Panc1 (cell line): ENCODE measurements around the gene FLOT2. TPM values are rescaled to one million over a fixed set of nuclear protein-coding genes. Genes with fewer than 3 reads are reported as not detected.

ENCODE experiments used
- ATAC-seq: fragments of 200-7000 bp; cut with Tn5 transposase; 2 replicates; pipeline ENCODE4 v1.9.1; 2020; ENCODE audit warnings: mild to moderate bottlenecking, moderate library complexity
- BruUV-seq: library from RNA; stranded (reverse); fragments of 400-500 nt; replicated peaks from 2 replicates; lab custom pipeline; 2021; lab: Mats Ljungman, UMichigan
- CTCF ChIA-PET: fragments of 300-600 bp; sonication (Branson Sonifier 250); formaldehyde crosslinking; loops from one replicate; lab custom pipeline; 2022; ENCODE audit warnings: antibody characterized with exemption; lab: Charles Lee
- POLR2A ChIA-PET: fragments of 300-600 bp; sonication (Branson Sonifier 250); formaldehyde crosslinking; loops from one replicate; lab custom pipeline; 2022; ENCODE audit warnings: antibody characterized with exemption; lab: Charles Lee
- DNase-seq: peaks from one replicate; pipeline ENCODE4 v3.0.0-alpha.2; 2010; ENCODE audit warnings: low read depth, low spot score
- H3K27ac ChIP-seq: 2 replicates; pipeline ENCODE4 v1.5.1; 2011; ENCODE audit warnings: mild to moderate bottlenecking, low read length, inconsistent platforms
- H3K27me3 ChIP-seq: fragments of 200-500 bp; sonication (Bioruptor generic); 2 replicates; pipeline ENCODE4 v1.6.0; 2014; ENCODE audit warnings: low read length, inconsistent platforms; ENCODE audit not compliant: control insufficient read depth, insufficient read depth
- H3K36me3 ChIP-seq: fragments of 200-500 bp; sonication (Bioruptor generic); 2 replicates; pipeline ENCODE4 v1.5.1; 2014; ENCODE audit warnings: inconsistent platforms, mild to moderate bottlenecking, low read length, moderate library complexity; ENCODE audit not compliant: control insufficient read depth, insufficient read depth
- H3K4me1 ChIP-seq: 2 replicates; pipeline ENCODE4 v1.5.1; 2011; ENCODE audit warnings: inconsistent platforms, mild to moderate bottlenecking, low read length, moderate library complexity; ENCODE audit not compliant: control insufficient read depth, insufficient read depth
- H3K4me3 ChIP-seq, 2 experiments: 2 replicates each; pipeline ENCODE4 v1.5.1; 2011 to 2012; ENCODE audit warnings: low read depth in 2 of 2, low read length in 2 of 2, mild to moderate bottlenecking in 2 of 2, inconsistent platforms in 1 of 2, moderate library complexity in 1 of 2
- H3K9me3 ChIP-seq: fragments of 200-500 bp; sonication (Bioruptor generic); 2 replicates; pipeline ENCODE4 v1.5.1; 2014; ENCODE audit warnings: low read depth, mild to moderate bottlenecking, inconsistent platforms, low read length, moderate library complexity; ENCODE audit not compliant: control insufficient read depth, insufficient read depth
- CTCF ChIP-seq: fragments of 450-650 bp; IDR thresholded peaks from 2 replicates; pipeline ENCODE4 v1.5.1; 2017; ENCODE audit warnings: mild to moderate bottlenecking
- POLR2AphosphoS5 ChIP-seq: IDR thresholded peaks from 2 replicates; pipeline ENCODE4 v1.6.1; 2012; ENCODE audit warnings: mild to moderate bottlenecking, low read depth, low read length, moderate library complexity
- SIN3A ChIP-seq: IDR thresholded peaks from 2 replicates; pipeline ENCODE4 v1.6.1; 2012; ENCODE audit warnings: low read depth, mild to moderate bottlenecking, low read length, moderate library complexity, borderline replicate concordance; ENCODE audit not compliant: insufficient read depth
- TCF7L2 ChIP-seq: IDR thresholded peaks from 2 replicates; pipeline ENCODE4 v1.6.1; 2011; ENCODE audit warnings: mild to moderate bottlenecking, low read depth, low read length, inconsistent platforms
- in situ Hi-C: cut with HindIII; loops from 2 replicates; pipeline ENCODE4 v1.10.0; 2016; ENCODE audit warnings: low sequenced_read_pairs, low pct_unique_long_range_greater_than_20kb
- intact Hi-C: fragments of 100-400 bp; cut with micrococcal nuclease; formaldehyde crosslinking; loops from one replicate; pipeline ENCODE4 v1.10.0; 2022; ENCODE audit not compliant: unreplicated experiment
- total RNA-seq: library from RNA; stranded (reverse); gene quantifications from one replicate; pipeline ENCODE4 v1.2.1, GENCODE V29; 2021; ENCODE audit not compliant: unreplicated experiment
- TF ChIP-seq, protein P1 (sequence below), 2 experiments: IDR thresholded peaks; 2 replicates each; pipeline ENCODE4 v1.6.1; 2011 to 2012; ENCODE audit warnings: low read depth in 2 of 2, control low read depth in 1 of 2, low read length in 1 of 2, mild to moderate bottlenecking in 1 of 2, moderate library complexity in 1 of 2; ENCODE audit not compliant: insufficient read depth in 1 of 2

FLOT2 gene
- total RNA-seq, 1 experiment from 2014 or later = 110 TPM

- in situ Hi-C loops = no loop called here
- no TSS peak for BruUV-seq
Observed at GRCh38 chr17:28920201-28920600, 22.7 kb upstream of the FLOT2 start.

DNA sequence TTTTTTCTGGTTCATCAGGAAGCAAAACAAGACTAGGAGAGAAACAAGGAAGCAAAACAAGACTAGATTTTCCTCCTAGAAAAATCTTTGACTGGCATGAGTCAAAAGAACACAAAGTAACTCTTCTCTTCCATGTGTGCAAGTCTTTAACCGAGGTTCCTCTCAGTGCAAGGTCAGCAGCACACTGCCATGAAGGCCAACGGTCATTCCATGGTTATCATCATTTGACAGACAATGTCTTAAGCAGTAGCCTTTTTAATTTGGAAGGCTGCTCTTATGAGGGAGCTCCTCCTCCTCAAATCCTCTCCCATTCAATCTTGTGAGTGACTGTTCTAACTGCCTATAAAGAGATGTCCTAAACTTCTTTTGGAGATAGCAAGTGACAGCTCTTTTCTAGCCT, 20.8 kb upstream of the FLOT2 start:
- ChIA-PET CTCF (no interaction called here), POLR2A (no interaction called here)
- H3K27me3 ChIP-seq = no peaks in the 10 kb centered on the region
- H3K9me3 ChIP-seq = no peaks in the 10 kb centered on the region
- in situ Hi-C loops (no loop called here), intact Hi-C loops (no loop called here)
- no peak for TF ChIP-seq POLR2AphosphoS5
- H3K4me1 ChIP-seq = no peaks in the 10 kb centered on the region
- no peak for DNase-seq
- no peak for ATAC-seq
- peaks cover 46% of the 10 kb centered on the region for H3K36me3 ChIP-seq
- no peak overlapping the region for H3K4me3 ChIP-seq
- BruUV-seq = no TSS peak
- H3K27ac ChIP-seq = no peak overlapping the region

More at GRCh38 chr17:28920201-28920600, 22.7 kb upstream of the FLOT2 start:
- Histone ChIP-seq H3K27me3 (no peaks in the 10 kb centered on the region), H3K4me1 (no peaks in the 10 kb centered on the region), H3K36me3 (peaks cover 42% of the 10 kb centered on the region), H3K9me3 (no peaks in the 10 kb centered on the region), H3K4me3 (no peak overlapping the region), H3K27ac (no peak overlapping the region)
- DNase-seq (no peak), ATAC-seq (no peak)
- ChIA-PET POLR2A (no interaction called here), CTCF (no interaction called here)
- TF ChIP-seq TCF7L2 (no peak), CTCF (no peak), POLR2AphosphoS5 (no peak), SIN3A (no peak)
- TF ChIP-seq, protein P1, sequence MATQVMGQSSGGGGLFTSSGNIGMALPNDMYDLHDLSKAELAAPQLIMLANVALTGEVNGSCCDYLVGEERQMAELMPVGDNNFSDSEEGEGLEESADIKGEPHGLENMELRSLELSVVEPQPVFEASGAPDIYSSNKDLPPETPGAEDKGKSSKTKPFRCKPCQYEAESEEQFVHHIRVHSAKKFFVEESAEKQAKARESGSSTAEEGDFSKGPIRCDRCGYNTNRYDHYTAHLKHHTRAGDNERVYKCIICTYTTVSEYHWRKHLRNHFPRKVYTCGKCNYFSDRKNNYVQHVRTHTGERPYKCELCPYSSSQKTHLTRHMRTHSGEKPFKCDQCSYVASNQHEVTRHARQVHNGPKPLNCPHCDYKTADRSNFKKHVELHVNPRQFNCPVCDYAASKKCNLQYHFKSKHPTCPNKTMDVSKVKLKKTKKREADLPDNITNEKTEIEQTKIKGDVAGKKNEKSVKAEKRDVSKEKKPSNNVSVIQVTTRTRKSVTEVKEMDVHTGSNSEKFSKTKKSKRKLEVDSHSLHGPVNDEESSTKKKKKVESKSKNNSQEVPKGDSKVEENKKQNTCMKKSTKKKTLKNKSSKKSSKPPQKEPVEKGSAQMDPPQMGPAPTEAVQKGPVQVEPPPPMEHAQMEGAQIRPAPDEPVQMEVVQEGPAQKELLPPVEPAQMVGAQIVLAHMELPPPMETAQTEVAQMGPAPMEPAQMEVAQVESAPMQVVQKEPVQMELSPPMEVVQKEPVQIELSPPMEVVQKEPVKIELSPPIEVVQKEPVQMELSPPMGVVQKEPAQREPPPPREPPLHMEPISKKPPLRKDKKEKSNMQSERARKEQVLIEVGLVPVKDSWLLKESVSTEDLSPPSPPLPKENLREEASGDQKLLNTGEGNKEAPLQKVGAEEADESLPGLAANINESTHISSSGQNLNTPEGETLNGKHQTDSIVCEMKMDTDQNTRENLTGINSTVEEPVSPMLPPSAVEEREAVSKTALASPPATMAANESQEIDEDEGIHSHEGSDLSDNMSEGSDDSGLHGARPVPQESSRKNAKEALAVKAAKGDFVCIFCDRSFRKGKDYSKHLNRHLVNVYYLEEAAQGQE (IDR thresholded peaks at IDR 0.05; ENCODE audit: insufficient read depth in 1 of 2, low read depth in 2 of 2, low read length in 1 of 2) = no peak
- intact Hi-C loops = no loop called here

DNA sequence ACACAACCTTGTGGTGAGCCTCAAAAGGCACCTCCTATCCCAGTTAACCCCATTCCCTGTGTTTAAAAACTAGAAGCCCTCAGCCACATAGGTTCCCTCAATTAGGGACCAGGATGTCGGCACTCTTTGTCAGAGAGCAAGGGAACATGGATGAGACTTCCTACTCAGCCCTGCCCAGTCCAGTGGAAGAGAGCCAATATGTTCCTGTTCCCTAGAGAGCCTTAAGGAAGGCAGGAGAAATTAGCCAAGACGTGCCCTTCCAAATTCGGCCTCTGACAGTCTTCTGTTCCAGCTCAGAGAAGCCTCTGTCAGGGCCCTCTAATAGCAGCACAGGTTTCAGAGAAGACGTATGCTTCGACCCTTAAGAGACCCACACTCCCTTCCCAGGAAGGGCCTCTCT, 19.9 kb upstream of the FLOT2 start:
- no peak overlapping the region for H3K27ac ChIP-seq
- DNase-seq (no peak), ATAC-seq (no peak)
- POLR2A ChIA-PET = no interaction called here
- no peak overlapping the region for H3K4me3 ChIP-seq
- H3K9me3 ChIP-seq = no peaks in the 10 kb centered on the region
- no peaks in the 10 kb centered on the region for H3K4me1 ChIP-seq
- in situ Hi-C loops = no loop called here
- CTCF ChIA-PET = no interaction called here
- H3K27me3 ChIP-seq = no peaks in the 10 kb centered on the region
- BruUV-seq = no TSS peak
- H3K36me3 ChIP-seq = peaks cover 43% of the 10 kb centered on the region
- TF ChIP-seq CTCF (no peak), TCF7L2 (no peak), POLR2AphosphoS5 (no peak)
- TF ChIP-seq, protein P1 (IDR thresholded peaks at IDR 0.05; ENCODE audit: insufficient read depth in 1 of 2, low read depth in 2 of 2, low read length in 1 of 2) = no peak
- intact Hi-C loops = no loop called here
